Measurements from ENCODE around the gene RPA4.
"Not testable (repeated sequence)": the region's sequence is repeated elsewhere in the genome, so short reads cannot be mapped to it uniquely, and the experiment has no call there.

RPA4 gene, protein sequence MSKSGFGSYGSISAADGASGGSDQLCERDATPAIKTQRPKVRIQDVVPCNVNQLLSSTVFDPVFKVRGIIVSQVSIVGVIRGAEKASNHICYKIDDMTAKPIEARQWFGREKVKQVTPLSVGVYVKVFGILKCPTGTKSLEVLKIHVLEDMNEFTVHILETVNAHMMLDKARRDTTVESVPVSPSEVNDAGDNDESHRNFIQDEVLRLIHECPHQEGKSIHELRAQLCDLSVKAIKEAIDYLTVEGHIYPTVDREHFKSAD

DNA sequence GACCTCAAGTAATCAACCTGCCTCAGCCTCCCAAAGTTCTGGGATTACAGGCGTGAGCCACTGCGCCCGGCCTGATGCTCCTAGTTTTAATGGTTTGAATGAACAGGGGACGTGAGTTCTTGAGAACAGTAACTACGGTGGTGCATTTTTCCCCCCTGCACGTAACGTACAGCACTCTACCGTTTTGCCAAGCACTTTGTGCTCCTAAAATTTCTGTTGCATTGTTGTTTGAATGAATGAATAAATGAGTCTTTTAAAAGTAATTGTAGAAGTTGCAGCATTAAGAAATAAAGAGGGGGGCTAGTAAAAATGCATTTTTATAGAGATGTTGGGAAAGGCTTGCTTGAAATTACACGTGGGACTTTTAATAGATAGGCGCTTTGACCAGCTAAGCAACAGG is at the start of gene RPA4:
TSS of gene RPA4 (plus strand) at position 301 of the 400 bp plus-strand sequence. CDS start 403 bp downstream, outside the sequence.
- no peak for DNase-seq (ENCODE audit: low read depth)

DNA sequence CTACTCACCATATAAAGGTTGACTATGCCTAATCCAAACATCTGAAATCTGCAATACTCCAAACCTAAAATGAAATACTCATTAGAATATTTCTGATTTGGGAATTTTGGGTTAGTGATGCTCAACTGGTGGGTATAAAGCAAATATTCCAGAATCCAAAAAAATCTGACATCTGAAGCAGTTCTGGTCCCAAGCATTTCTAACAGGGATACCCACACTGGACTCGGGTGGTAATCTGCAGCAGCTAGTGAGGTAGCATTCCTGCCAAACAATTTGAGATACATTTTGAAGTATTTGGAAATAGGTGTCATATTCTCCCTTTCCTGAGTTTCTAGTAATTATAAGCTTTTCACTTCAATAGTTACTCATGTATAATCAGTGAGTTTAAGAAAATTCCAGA is 49.6 kb upstream of the RPA4 start:
- DNase-seq (ENCODE audit: low read depth) = no peak

DNA sequence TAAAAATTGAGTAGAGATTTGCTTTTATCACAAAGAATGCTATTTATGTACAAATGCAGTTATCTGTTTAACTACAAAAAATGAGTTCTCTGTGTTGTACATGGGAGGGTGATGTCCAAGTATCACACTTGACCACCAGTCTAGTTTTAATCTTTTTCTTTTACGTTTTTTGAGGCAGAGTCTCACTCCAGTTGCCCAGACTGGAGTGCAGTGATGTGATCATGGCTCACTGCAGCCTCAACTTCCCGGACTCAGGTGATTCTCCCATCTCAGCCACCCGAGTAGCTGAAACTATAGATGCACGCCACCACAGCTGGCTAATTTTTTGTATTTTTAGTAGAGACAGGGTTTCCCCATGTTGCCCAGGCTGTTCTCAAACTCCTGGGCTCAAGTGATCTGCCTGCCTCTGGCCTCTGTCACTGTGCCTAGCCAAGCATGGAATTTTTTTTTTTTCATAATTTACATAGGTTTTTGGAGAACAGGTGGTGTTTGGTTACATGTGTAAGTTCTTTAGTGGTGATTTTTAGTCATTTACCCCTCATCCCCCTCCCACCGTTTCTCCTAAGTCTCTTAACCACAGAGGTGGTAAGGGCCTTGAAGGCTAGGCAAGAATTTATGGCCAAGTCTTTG is 47.9 kb upstream of the RPA4 start:
- DNase-seq (ENCODE audit: low read depth) = no peak

DNA sequence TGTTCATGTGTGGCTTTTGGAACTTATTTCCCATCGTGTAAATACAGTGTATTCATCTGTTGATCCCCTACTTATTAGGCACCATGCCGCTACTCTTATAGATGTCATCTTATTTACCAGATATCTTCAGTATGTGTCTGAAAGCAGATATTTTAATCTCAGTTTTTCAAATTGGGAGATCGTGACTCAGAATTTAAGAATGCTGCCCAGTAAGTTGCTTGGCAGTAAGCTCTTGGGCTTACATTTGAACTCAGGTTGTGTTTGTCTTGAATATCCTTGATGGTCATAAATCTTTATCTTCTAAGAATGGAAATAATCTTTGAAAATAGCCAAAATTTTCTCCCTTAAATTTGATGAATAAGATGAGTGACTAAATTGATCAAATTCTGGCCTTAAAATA is 45.9 kb upstream of the RPA4 start:
- DNase-seq (ENCODE audit: low read depth) = no peak

DNA sequence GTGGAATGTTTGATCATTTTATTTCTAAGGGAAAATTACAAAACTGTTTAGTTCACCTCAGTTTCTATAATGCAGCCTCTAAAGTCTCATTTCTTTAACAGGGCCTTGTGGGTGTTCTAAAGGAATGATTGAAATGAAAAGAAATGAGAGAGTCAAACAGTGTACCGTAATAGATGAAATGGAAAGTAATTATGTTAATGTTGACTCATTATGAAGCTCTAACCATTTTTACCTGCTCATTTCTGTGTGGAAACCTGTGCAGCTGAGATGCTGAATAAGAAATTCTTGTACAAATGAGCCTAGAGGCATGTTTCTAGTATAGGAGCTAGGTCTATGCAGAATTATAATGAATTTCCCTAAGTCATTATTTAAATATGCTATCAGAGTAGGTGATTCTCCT is 45.2 kb upstream of the RPA4 start:
- no peak for DNase-seq (ENCODE audit: low read depth)

DNA sequence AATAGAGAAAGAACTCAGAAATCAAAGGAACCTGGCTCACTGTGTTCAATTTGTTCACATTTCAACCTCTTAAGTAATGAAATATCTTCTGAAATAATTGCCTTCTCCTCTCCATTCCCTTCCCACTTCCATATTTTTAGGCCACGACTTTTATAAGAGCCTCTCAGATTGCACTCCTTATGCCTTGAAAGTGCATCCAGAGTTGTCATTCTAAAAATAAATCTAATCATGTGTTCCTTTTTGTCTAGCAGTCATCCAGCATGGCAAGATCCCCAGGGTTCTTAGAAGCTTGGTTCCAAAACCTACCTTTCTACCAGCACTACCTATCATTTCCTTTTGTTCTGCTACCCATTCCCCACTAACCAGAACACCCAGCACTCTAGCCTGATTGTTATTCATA is 42.4 kb upstream of the RPA4 start:
- DNase-seq (ENCODE audit: low read depth) = no peak

DNA sequence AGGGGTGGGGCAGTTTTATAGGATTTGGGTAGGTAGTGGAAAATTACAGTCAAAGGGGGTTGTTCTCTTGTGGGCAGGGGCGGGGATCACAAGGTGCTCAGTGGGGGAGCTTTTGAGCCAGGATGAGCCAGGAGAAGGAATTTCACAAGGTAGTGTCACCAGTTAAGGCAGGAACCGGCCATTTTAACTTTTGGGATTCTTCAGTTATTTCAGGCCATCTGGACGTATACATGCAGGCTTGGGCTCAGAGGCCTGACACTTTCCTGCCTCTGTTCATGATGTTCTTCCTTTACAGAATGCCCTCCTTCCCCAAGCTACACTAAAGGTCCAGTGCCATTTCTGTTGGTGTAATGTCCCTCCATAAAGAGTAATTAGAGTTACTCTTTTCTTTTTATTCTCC is 41.8 kb upstream of the RPA4 start:
- DNase-seq (ENCODE audit: low read depth) = not testable (repeated sequence)

DNA sequence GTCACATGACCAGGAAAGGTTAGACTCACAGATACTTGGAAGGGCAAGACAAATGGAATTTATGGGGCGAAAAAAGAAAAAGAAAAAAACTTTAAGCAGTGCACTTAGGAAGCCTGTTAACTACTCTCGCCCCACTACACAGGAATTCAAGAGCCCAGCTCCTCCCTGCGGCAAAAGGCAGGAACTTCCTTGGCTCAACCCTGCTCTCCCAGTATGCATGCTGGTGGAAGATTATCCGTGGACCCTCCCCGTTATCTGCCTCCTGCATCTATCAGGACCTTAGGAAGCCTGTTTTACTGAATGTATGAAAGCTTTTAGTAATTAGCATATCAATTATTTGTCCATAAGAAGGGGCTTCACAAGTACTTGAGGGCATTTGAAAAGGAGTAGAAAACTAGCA is 40.1 kb upstream of the RPA4 start:
- DNase-seq (ENCODE audit: low read depth) = no peak

DNA sequence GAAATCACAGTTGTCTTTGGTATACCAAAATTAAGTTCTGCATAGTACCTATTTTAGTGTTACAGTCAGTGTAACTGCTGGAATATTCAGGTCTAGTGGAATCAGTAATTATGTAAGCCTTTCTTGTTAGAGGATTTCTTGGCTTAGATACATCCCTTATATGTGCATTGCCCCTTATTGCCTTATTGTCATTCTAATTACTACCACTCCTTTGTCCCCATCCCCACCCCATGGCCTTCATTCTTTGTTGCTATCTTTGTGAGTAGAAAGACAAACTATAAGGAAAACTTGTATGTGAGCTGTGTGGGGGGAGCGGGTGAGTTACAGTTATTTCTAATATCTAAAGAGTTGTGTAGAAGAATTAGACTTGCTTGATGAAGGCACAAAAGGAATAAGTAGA is 36.9 kb upstream of the RPA4 start:
- no peak for DNase-seq (ENCODE audit: low read depth)

DNA sequence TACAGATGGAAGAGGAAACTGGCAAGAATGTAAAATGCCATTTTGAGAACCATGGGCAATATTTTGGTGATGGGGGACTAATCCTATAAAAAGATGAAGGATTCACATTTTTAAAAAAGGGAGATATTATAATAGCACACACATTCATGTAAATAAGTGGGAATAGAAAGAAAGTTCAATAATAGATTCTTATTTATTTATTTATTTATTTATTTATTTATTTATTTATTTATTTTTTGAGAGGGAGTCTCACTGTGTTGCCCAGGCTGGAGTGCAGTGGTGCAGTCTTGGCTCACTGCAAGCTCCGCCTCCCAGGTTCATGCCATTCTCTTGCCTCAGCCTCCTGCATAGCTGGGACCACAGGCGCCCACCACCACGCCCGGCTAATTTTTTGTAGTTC is 24.3 kb upstream of the RPA4 start:
- not testable (repeated sequence) for DNase-seq (ENCODE audit: low read depth)

DNA sequence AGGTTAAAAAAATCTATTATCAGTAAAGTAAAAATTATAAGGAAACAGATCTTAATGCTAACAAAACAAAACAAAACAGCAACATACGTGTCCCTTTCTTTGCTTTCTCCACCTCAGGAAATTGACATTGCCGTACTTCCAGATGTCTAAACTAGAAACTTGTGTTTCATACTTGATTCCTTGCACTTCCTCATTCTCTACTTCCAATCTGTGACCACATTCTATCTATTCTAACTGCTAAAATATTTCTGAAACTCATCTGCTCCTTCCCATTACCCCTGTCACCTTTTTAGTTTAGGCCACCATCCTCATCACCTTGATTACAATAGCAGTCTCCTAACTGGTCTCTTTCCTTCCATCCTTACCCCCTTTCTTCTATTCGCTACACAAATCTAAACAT is 22.5 kb upstream of the RPA4 start:
- no peak for DNase-seq (ENCODE audit: low read depth)

DNA sequence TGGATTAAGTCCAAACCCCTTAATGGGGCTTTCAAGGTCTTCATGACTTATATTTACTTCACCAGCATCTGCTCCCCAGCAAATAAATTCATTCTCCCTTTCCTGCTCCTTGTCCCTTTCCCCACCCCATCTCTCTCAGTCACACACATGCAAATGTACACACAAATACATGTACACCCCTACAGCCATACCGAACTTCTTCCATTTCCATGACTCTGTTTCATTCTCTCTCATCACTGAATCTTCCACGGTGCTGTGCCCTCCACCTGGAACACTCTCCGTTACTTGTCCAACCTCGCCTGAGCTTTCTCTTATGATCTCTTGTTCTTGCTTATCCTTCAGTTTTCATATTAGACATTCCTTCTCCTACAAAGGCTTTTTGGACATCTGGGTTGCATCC is 22.0 kb upstream of the RPA4 start:
- DNase-seq (ENCODE audit: low read depth) = no peak

DNA sequence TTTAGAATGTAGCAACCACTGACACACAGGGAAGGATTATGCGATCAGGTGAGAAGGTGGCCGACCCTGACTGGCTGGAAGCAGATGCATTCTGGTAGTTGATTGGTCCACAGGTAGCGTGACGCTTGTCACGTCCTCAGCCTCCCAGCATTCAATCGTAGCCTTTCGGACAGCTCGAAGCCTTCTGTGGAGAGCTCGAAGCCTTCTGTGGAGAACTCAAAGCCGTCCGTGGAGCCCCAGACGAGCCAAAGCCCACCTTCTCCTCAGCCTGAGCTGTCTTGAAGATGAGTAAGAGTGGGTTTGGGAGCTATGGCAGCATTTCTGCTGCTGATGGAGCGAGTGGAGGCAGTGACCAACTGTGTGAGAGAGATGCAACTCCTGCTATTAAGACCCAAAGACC is 319 bp downstream of the RPA4 start:
- DNase-seq (ENCODE audit: low read depth) = no peak

DNA sequence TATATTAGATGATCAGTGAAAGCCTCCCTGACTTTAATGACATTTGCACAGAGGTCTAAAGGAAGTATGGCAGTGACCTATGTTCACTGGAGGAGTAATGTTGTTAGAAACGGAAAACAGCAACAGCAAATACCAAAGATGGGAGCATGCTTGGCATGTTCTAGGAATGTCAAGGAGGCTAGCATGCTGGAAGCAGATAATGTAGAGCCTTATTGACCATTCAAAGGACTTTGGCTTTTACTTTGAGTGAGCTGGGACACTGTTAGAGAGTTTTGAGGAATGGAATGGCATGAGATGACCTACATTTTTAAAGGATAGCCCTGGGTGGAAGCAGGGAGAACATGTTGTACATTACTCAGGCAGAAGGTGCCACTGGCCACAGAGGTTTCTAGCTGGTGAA is 6.0 kb downstream of the RPA4 start:
- no peak for DNase-seq (ENCODE audit: low read depth)

DNA sequence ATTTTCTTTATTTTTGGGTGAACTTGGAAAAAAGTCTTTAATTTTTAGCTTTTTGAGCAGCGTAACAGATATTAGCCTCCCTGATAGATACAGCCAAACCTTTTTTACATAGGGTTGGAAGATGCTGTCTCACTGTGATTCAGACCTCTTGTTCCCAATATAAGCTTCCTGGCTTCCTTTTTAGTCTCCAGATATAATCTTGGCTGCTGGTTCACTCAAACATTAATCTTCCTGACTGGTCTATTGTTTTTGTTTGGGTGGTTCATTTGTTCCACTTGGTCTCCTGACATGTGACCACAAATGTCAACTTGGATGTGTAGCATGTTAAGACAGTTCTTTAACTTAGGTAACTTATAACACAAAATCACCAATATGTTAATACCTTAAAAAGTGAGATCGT is 23.0 kb downstream of the RPA4 start:
- no peak for DNase-seq (ENCODE audit: low read depth)

DNA sequence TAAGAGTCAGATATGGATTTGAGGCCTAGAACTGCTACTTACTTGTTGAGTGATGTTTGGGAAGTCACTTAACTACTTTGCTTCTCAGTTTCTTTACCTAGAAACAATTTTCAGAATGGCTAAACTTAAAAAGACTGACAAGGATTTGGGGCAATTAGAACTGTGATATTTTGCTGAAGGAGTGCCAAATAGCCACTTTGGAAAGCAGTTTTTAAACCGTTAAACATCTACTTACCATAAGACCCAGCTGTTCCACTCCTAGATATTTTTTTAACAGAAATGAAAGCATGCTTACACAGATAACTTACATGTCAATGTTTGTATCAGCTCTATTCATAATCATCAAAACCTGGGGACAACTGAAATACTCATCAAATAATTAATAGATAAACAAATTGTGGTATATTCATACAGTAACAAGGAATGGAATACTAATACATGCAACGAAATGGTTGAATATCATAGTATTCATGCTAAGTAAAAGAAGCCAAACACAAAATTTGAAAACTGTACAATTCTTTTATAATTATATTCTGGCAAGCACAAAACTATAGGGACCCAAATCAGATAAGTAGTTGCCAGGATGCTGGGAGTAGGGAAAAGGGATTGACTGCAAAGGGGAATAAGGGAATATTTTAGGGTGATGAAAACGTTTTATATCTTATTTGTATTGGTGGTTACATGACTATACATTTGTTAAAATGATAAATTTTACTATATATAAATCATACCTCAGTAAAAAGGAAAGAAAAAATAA is 24.0 kb downstream of the RPA4 start:
- DNase-seq (ENCODE audit: low read depth) = no peak

DNA sequence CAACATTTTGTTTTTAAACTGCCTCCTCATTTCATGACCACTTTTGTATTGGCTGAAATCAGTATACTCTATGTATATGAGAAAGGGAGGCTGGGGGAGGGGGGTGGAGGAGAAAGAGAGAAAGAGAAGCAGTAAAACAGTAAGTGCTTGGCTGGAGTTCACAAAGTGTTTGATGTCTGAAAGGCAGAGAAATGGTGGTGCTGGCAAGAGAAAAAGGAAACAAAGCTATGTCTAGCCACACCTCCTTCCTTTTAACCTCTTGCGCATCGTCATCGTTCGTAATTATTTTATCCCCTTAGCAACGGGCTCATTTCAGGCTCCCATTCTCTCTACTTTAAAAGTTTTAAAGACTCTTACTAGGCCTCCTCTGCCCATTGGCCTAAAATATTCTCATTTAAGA is 25.6 kb downstream of the RPA4 start:
- DNase-seq (ENCODE audit: low read depth) = no peak

DNA sequence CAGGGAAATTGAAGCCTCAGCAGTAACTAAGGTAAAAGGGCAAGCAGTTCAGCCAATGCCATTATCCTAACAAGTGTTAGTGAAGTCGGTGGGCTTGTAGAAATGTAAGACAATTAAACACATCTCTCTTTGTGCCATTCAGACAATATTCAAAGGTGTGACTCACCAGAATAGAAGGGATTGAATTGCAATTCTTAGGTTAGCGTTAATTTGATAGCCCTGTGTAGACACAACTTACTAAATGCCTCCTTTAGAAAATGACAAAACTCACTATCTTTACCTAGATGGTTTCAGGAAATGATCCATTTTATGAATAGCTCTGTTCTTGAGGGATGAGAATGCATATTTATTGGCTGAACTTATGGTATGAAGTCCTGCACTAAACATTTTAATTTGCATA is 35.2 kb downstream of the RPA4 start:
- DNase-seq (ENCODE audit: low read depth) = no peak

DNA sequence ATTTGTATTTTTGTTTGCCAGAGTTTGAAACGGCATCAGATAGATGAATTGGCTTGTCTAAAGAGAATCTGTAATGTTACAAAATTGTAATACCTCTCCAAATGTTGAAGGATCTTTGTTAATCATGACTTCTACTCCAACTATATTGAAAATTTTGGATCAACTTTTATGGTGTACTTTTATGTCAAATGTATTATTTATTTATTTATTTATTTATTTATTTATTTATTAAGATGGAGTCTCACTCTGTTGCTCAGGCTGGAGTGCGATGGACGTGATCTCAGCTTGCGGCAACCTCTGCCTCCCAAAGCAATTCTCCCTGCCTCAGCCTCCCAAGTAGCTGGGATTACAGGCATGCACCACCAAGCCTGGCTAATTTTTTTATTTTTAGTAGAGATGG is 36.0 kb downstream of the RPA4 start:
- DNase-seq (ENCODE audit: low read depth) = no peak

DNA sequence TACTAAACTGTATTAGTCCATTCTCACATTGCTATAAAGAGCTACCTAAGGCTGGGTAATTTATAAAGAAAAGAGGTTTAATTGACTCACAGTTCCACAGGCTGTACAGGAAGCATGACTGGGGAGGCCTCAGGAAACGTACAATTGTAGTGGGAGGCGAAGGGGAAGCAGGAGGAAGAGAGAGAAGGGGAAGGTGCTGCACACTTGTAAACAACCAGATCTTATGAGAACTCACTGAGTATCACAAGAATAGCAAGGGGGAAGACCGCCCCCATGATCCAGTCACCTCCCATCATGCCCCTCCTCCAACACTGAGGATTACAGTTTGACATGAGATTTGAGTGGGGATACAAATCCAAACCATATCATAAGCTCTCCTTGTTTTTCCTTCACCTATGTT is 40.9 kb downstream of the RPA4 start:
- DNase-seq (ENCODE audit: low read depth) = no peak

DNA sequence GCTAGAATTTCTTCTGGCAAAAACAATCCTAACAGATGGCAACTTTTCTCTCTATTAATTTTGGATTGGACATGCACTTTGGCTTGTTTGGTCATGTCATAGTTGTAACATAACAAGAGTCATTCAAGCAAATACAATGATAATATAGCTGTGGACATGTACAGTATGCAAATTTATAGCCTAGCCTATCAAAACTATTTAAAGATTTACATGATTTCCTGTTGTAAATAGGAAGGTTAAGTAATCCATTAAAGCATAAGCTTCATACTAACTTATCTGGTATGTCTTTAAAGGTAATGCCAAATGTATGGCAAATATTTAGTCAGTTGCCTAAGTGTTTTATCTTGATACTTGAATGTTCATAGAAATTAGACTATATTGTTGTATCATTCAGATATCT is 45.3 kb downstream of the RPA4 start:
- no peak for DNase-seq (ENCODE audit: low read depth)

Measured in activated gamma-delta T cell treated with anti-CD3 and anti-CD28 coated beads, Interleukin-2, amount 50 U/mL, for 16 hours (primary cell).